Fibroblast of the aortic adventitia (primary cell): ENCODE data around the gene SKAP1. TPM values are rescaled to one million over a fixed set of nuclear protein-coding genes. Genes with fewer than 3 reads are reported as not detected.

Source experiments
- DNase-seq: peaks from one replicate; pipeline ENCODE4 v3.0.0-alpha.2; 2010; ENCODE audit warnings: low read depth
- H3K4me3 ChIP-seq: 2 replicates; pipeline ENCODE4 v1.5.1; 2011; ENCODE audit warnings: low read depth, mild to moderate bottlenecking, control low read depth, low read length, moderate library complexity
- CTCF ChIP-seq: IDR thresholded peaks from 2 replicates; pipeline ENCODE4 v1.5.1; 2011; ENCODE audit warnings: mild to moderate bottlenecking, low read length, control low read depth, inconsistent platforms; ENCODE audit not compliant: insufficient read depth
- total RNA-seq: library from RNA; depleted of rRNA; stranded (reverse); fragments of >200 nt; gene quantifications from 2 replicates; pipeline ENCODE4 v1.2.3, GENCODE V29; 2012; ENCODE audit warnings: low replicate concordance

Gene SKAP1
- total RNA-seq, 1 donor = not detected

- H3K4me3 ChIP-seq = no peak overlapping the region
- TF ChIP-seq CTCF = no peak
- no peak for DNase-seq
Observed at GRCh38 chr17:48121923-48122664, 307.9 kb downstream of the SKAP1 start.

- H3K4me3 ChIP-seq = no peak overlapping the region
- DNase-seq = no peak
- no peak for TF ChIP-seq CTCF
Observed at GRCh38 chr17:48113201-48113676, 316.8 kb downstream of the SKAP1 start.

GRCh38 chr17:48111937-48112241 lies 318.1 kb downstream of the SKAP1 start:
- no peak for DNase-seq
- no peak overlapping the region for H3K4me3 ChIP-seq
- no peak for TF ChIP-seq CTCF

- H3K4me3 ChIP-seq = no peak overlapping the region
- no peak for TF ChIP-seq CTCF
- DNase-seq = no peak
Observed at GRCh38 chr17:48110761-48111160, 319.3 kb downstream of the SKAP1 start.

GRCh38 chr17:48107137-48108055 lies 322.6 kb downstream of the SKAP1 start, which contains the start of gene SNX11:
TSS of gene SNX11 (plus strand) at chr17:48107766. CDS start at chr17:48112044, 4,278 bp downstream.
- TF ChIP-seq CTCF = peak; percentile 6
- H3K4me3 ChIP-seq = peak within 1 kb of the TSS; percentile 97
- DNase-seq = peak; percentile 72

GRCh38 chr17:48106802-48107136 lies 323.2 kb downstream of the SKAP1 start:
- no peak for TF ChIP-seq CTCF
- H3K4me3 ChIP-seq = peak overlapping the region; percentile 97
- no peak for DNase-seq
